Loucy (cell line): Measurements from ENCODE around the gene ELF3.

Source experiments
- EZH2phosphoT487 ChIP-seq: fragments of 200-600 bp; IDR thresholded peaks from 2 replicates; pipeline ENCODE4 v1.6.1; 2018; ENCODE audit warnings: antibody characterized with exemption, mild to moderate bottlenecking, moderate library complexity, borderline replicate concordance
- TF ChIP-seq, protein P1 (sequence below): fragments of 200-600 bp; sonication (generic); conservative IDR thresholded peaks from 2 replicates; pipeline ENCODE4 v1.5.1; 2014; ENCODE audit warnings: mild to moderate bottlenecking, antibody characterized with exemption, low read length

DNA sequence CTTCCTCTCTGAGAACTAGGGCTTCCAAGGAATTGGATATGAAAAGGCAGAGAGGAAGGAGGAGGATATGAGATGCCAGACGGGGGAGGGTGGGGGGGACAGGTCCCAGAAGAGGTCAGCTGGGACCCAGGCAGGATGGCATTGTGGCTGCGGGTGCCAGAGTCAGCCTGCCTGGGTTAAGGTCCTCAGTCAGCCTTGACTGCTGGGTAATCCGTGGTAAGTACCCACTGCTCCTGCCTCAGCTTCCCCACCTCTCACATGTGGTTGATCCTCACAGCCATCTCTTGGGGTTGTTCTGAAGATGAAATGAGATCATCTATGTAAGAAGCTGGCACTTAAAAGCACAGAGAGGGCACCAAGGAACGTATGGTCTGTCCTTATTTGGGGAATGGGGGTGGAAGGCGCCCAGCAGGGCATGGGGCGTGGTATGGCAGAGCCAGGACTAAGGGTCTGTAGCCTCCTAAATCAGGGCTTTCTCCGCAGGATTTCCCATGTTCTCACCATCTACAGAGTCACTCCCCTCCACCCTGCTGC lies 23.8 kb downstream of the ELF3 start:
- TF ChIP-seq, protein P1, sequence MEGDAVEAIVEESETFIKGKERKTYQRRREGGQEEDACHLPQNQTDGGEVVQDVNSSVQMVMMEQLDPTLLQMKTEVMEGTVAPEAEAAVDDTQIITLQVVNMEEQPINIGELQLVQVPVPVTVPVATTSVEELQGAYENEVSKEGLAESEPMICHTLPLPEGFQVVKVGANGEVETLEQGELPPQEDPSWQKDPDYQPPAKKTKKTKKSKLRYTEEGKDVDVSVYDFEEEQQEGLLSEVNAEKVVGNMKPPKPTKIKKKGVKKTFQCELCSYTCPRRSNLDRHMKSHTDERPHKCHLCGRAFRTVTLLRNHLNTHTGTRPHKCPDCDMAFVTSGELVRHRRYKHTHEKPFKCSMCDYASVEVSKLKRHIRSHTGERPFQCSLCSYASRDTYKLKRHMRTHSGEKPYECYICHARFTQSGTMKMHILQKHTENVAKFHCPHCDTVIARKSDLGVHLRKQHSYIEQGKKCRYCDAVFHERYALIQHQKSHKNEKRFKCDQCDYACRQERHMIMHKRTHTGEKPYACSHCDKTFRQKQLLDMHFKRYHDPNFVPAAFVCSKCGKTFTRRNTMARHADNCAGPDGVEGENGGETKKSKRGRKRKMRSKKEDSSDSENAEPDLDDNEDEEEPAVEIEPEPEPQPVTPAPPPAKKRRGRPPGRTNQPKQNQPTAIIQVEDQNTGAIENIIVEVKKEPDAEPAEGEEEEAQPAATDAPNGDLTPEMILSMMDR = no peak
- TF ChIP-seq EZH2phosphoT487 = no peak
